Measurements from ENCODE around the gene SPATA45.

GRCh38 chr1:212816567-212817278 lies 30.7 kb downstream of the SPATA45 start:
- TF ChIP-seq EP300 (IDR thresholded peaks at IDR 0.05; ENCODE audit: borderline replicate concordance in 1 of 2, low read depth in 1 of 2, low read length in 1 of 2) = no peak
- no peak for TF ChIP-seq USF1 (IDR thresholded peaks at IDR 0.05; ENCODE audit: borderline replicate concordance, low read depth)
- TF ChIP-seq CTCF (IDR thresholded peaks at IDR 0.05) = no peak
- no peak for TF ChIP-seq POLR2AphosphoS5 (IDR thresholded peaks at IDR 0.05; ENCODE audit: low read depth, low read length)
- TF ChIP-seq TEAD4 (IDR thresholded peaks at IDR 0.05; ENCODE audit: borderline replicate concordance, insufficient read depth) = no peak
- no peak for TF ChIP-seq MAX (IDR thresholded peaks at IDR 0.05; ENCODE audit: low read depth)
- no peak for TF ChIP-seq FOXJ3 (CRISPR knock-in tag; IDR thresholded peaks at IDR 0.05)
- no peak for TF ChIP-seq JUND (IDR thresholded peaks at IDR 0.05)
- TF ChIP-seq RAD21 (IDR thresholded peaks at IDR 0.05; ENCODE audit: low read length) = no peak
- TF ChIP-seq RFX5 (IDR thresholded peaks at IDR 0.05; ENCODE audit: low read length) = no peak
- TF ChIP-seq FOXM1 (IDR thresholded peaks at IDR 0.05; ENCODE audit: low read depth) = no peak
